ENCODE results near the gene AVEN.

- TF ChIP-seq EZH2 (IDR thresholded peaks at IDR 0.05; ENCODE audit: borderline replicate concordance, low read length) (no peak), CTCF (IDR thresholded peaks at IDR 0.05; ENCODE audit: low read length) (no peak)
Measured at GRCh38 chr15:34065941-34066340, 26.9 kb upstream of the AVEN start.

Data from OCI-LY1 (cell line).